WTC11 (cell line): ENCODE data around the gene SPX. TPM values are rescaled to one million over a fixed set of nuclear protein-coding genes. Genes with fewer than 3 reads are reported as not detected.

Experiments used
- ATAC-seq: fragments of 200-7000 bp; cut with Tn5 transposase; 2 replicates; pipeline ENCODE4 v1.10.0; 2021; ENCODE audit warnings: mild to moderate bottlenecking, moderate library complexity
- CTCF ChIA-PET: fragments of 300-600 bp; sonication (Branson Sonifier 250); formaldehyde crosslinking; loops from one replicate; lab custom pipeline; 2021; ENCODE audit warnings: antibody characterized with exemption; lab: Charles Lee
- POLR2A ChIA-PET: fragments of 350-600 bp; sonication (Branson Sonifier 250); formaldehyde crosslinking; loops from one replicate; lab custom pipeline; 2021; ENCODE audit warnings: antibody characterized with exemption; lab: Charles Lee
- DNase-seq: peaks from one replicate; pipeline ENCODE4 v3.0.0; 2021; ENCODE audit warnings: low spot score
- H3K27ac Mint-ChIP-seq: 2 replicates; pipeline ENCODE4 v1.8.0; 2021; ENCODE audit warnings: mixed read lengths
- H3K27me3 Mint-ChIP-seq: 2 replicates; pipeline ENCODE4 v1.8.0; 2021; ENCODE audit warnings: low read depth, mild to moderate bottlenecking, moderate library complexity, mixed read lengths
- H3K36me3 Mint-ChIP-seq: 2 replicates; pipeline ENCODE4 v1.8.0; 2021; ENCODE audit warnings: mixed read lengths
- H3K4me1 Mint-ChIP-seq: 2 replicates; pipeline ENCODE4 v1.8.0; 2022; ENCODE audit warnings: mixed read lengths
- H3K4me3 Mint-ChIP-seq: 2 replicates; pipeline ENCODE4 v1.8.0; 2021; ENCODE audit warnings: mild to moderate bottlenecking, moderate library complexity, mixed read lengths
- H3K9me3 Mint-ChIP-seq: 2 replicates; pipeline ENCODE4 v1.8.0; 2021; ENCODE audit warnings: mixed read lengths
- ATF1 ChIP-seq: sonication (generic); formaldehyde crosslinking; IDR thresholded peaks from 2 replicates; pipeline ENCODE4 v1.8.1; 2023; ENCODE audit warnings: mild to moderate bottlenecking, moderate library complexity, missing genetic modification reagents
- CBFB ChIP-seq: sonication (generic); formaldehyde crosslinking; IDR thresholded peaks from 2 replicates; pipeline ENCODE4 v1.8.1; 2022; ENCODE audit warnings: mild to moderate bottlenecking, low read depth, missing genetic modification reagents
- GABPB1 ChIP-seq: sonication (generic); formaldehyde crosslinking; IDR thresholded peaks from 2 replicates; pipeline ENCODE4 v1.8.1; 2023; ENCODE audit warnings: mild to moderate bottlenecking, missing genetic modification reagents
- MXD4 ChIP-seq: fragments of 250-450 bp; sonication (Bioruptor Pico); IDR thresholded peaks from 2 replicates; pipeline ENCODE4 v1.8.0; 2021; ENCODE audit warnings: mild to moderate bottlenecking, moderate library complexity, borderline replicate concordance
- NR3C1 ChIP-seq: sonication (generic); formaldehyde crosslinking; conservative IDR thresholded peaks from 2 replicates; pipeline ENCODE4 v1.8.1; 2023; ENCODE audit warnings: low read depth, mild to moderate bottlenecking, missing genetic modification reagents
- OVOL2 ChIP-seq: fragments of 250-450 bp; sonication (Bioruptor Pico); IDR thresholded peaks from 2 replicates; pipeline ENCODE4 v1.9.0; 2021; ENCODE audit warnings: mild to moderate bottlenecking, borderline replicate concordance
- PRRX2 ChIP-seq: fragments of 250-450 bp; sonication (Bioruptor Pico); IDR thresholded peaks from 2 replicates; pipeline ENCODE4 v1.8.0; 2021; ENCODE audit warnings: mild to moderate bottlenecking
- TP53 ChIP-seq: sonication (generic); formaldehyde crosslinking; IDR thresholded peaks from 2 replicates; pipeline ENCODE4 v1.8.1; 2023; ENCODE audit warnings: mild to moderate bottlenecking, missing genetic modification reagents
- ZNF219 ChIP-seq: sonication (generic); formaldehyde crosslinking; IDR thresholded peaks from 2 replicates; pipeline ENCODE4 v1.8.0; 2023; ENCODE audit warnings: missing genetic modification reagents, mild to moderate bottlenecking, borderline replicate concordance
- ZNF263 ChIP-seq: sonication (generic); formaldehyde crosslinking; IDR thresholded peaks from 2 replicates; pipeline ENCODE4 v1.8.1; 2022; ENCODE audit warnings: low read depth, mild to moderate bottlenecking, moderate library complexity, missing genetic modification reagents
- ZNF671 ChIP-seq: fragments of 250-450 bp; sonication (Bioruptor Pico); IDR thresholded peaks from 2 replicates; pipeline ENCODE4 v1.8.0; 2021; ENCODE audit warnings: mild to moderate bottlenecking
- total RNA-seq: library from RNA; stranded (reverse); gene quantifications from 3 replicates; pipeline ENCODE4 v1.2.3, GENCODE V29; 2021
- TF ChIP-seq, protein P1 (sequence below): sonication (generic); formaldehyde crosslinking; IDR thresholded peaks from 2 replicates; pipeline ENCODE4 v1.8.0; 2023; ENCODE audit warnings: missing genetic modification reagents, mild to moderate bottlenecking, borderline replicate concordance
- TF ChIP-seq, protein P2 (sequence below): sonication (generic); formaldehyde crosslinking; IDR thresholded peaks from 2 replicates; pipeline ENCODE4 v1.8.0; 2022; ENCODE audit warnings: mild to moderate bottlenecking, missing genetic modification reagents
- TF ChIP-seq, protein P3 (sequence below): fragments of 250-450 bp; sonication (Bioruptor Pico); IDR thresholded peaks from 2 replicates; pipeline ENCODE4 v1.9.0; 2021; ENCODE audit warnings: moderate library complexity, mild to moderate bottlenecking, inconsistent platforms, borderline replicate concordance
- TF ChIP-seq, protein P4 (sequence below): fragments of 250-450 bp; sonication (Bioruptor Pico); conservative IDR thresholded peaks from 2 replicates; pipeline ENCODE4 v1.9.0; 2021; ENCODE audit warnings: mild to moderate bottlenecking
- TF ChIP-seq, protein P5 (sequence below): fragments of 250-450 bp; sonication (Bioruptor Pico); IDR thresholded peaks from 2 replicates; pipeline ENCODE4 v1.9.0; 2021; ENCODE audit warnings: mild to moderate bottlenecking
- TF ChIP-seq, protein P6 (sequence below): sonication (generic); formaldehyde crosslinking; IDR thresholded peaks from 2 replicates; pipeline ENCODE4 v1.8.1; 2023; ENCODE audit warnings: mild to moderate bottlenecking, missing genetic modification reagents, moderate library complexity
- TF ChIP-seq, protein P7 (sequence below): sonication (generic); formaldehyde crosslinking; IDR thresholded peaks from 2 replicates; pipeline ENCODE4 v1.8.0; 2023; ENCODE audit warnings: missing genetic modification reagents
- TF ChIP-seq, protein P8 (sequence below): sonication (generic); formaldehyde crosslinking; IDR thresholded peaks from 2 replicates; pipeline ENCODE4 v1.8.1; 2022; ENCODE audit warnings: mild to moderate bottlenecking, missing genetic modification reagents, moderate library complexity, borderline replicate concordance

Gene SPX
- total RNA-seq, 1 experiment from 2014 or later, result 0.46 TPM

DNA sequence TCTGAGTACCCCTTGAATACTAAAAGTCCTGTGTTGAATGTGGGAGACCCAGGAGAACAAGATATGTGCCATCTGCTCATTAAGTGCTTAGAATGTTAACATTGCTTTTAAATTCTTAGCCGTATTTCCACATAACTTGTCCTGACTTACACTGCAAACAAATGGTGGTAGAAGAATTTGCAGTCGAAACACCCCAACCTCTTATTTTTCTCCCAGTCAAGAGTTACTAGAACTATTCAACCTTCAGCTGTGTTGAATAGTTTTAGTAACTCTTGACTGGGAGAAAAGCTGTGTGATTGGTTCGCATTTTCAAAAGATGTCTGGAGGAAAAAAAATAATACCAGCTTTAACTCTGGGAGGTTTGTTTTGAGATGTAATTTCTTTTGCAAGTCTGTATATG lies 7.6 kb upstream of the SPX start (continued):
- TF ChIP-seq, protein P1, sequence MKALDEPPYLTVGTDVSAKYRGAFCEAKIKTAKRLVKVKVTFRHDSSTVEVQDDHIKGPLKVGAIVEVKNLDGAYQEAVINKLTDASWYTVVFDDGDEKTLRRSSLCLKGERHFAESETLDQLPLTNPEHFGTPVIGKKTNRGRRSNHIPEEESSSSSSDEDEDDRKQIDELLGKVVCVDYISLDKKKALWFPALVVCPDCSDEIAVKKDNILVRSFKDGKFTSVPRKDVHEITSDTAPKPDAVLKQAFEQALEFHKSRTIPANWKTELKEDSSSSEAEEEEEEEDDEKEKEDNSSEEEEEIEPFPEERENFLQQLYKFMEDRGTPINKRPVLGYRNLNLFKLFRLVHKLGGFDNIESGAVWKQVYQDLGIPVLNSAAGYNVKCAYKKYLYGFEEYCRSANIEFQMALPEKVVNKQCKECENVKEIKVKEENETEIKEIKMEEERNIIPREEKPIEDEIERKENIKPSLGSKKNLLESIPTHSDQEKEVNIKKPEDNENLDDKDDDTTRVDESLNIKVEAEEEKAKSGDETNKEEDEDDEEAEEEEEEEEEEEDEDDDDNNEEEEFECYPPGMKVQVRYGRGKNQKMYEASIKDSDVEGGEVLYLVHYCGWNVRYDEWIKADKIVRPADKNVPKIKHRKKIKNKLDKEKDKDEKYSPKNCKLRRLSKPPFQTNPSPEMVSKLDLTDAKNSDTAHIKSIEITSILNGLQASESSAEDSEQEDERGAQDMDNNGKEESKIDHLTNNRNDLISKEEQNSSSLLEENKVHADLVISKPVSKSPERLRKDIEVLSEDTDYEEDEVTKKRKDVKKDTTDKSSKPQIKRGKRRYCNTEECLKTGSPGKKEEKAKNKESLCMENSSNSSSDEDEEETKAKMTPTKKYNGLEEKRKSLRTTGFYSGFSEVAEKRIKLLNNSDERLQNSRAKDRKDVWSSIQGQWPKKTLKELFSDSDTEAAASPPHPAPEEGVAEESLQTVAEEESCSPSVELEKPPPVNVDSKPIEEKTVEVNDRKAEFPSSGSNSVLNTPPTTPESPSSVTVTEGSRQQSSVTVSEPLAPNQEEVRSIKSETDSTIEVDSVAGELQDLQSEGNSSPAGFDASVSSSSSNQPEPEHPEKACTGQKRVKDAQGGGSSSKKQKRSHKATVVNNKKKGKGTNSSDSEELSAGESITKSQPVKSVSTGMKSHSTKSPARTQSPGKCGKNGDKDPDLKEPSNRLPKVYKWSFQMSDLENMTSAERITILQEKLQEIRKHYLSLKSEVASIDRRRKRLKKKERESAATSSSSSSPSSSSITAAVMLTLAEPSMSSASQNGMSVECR, result no peak
- TF ChIP-seq TP53 (CRISPR knock-in tag) (no peak), ATF1 (CRISPR knock-in tag) (no peak), GABPB1 (no peak)
- TF ChIP-seq, protein P2, sequence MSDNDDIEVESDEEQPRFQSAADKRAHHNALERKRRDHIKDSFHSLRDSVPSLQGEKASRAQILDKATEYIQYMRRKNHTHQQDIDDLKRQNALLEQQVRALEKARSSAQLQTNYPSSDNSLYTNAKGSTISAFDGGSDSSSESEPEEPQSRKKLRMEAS, result no peak
- TF ChIP-seq, all 79 proteins: peak for 0

DNA sequence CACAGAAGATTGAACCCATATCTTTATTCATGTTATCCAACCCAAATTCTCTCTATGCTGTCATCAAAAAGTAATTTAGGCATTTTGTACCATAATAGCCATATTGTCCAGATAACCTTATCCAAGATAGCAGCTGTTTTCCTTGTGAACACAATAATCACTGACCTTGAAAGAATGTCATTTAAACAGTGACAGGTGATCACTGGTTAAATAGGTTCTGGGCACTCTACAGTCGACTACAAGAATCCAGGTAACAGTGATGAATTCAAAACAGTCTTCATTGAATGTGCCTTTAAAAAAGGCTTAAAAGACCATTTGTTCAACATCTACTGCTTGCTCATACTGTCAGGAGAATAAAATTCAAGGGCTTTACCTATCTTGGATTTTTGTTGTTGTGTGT lies 4.6 kb upstream of the SPX start:
- Mint-ChIP-seq H3K36me3 (0 out of 2 replicates have a peak, but pooled peaks cover 2% of the 10 kb centered on the region), H3K27ac (no peak overlapping the region), H3K4me3 (no peak overlapping the region), H3K9me3 (peaks cover 3% of the 10 kb centered on the region; the same call in 1 of the 2 replicates), H3K27me3 (peaks cover 13% of the 10 kb centered on the region), H3K4me1 (peaks cover 4% of the 10 kb centered on the region; the same call in 1 of the 2 replicates)
- TF ChIP-seq MXD4 (CRISPR knock-in tag) (no peak), PRRX2 (CRISPR knock-in tag) (no peak), ZNF263 (CRISPR knock-in tag) (no peak), TP53 (CRISPR knock-in tag) (no peak), CBFB (no peak), OVOL2 (no peak), ZNF671 (CRISPR knock-in tag) (no peak), NR3C1 (CRISPR knock-in tag) (no peak), GABPB1 (no peak), ZNF219 (CRISPR knock-in tag) (no peak)
- TF ChIP-seq, protein P3, sequence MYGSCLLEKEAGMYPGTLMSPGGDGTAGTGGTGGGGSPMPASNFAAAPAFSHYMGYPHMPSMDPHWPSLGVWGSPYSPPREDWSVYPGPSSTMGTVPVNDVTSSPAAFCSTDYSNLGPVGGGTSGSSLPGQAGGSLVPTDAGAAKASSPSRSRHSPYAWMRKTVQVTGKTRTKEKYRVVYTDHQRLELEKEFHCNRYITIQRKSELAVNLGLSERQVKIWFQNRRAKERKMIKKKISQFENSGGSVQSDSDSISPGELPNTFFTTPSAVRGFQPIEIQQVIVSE (CRISPR knock-in tag), result no peak
- TF ChIP-seq, protein P4, sequence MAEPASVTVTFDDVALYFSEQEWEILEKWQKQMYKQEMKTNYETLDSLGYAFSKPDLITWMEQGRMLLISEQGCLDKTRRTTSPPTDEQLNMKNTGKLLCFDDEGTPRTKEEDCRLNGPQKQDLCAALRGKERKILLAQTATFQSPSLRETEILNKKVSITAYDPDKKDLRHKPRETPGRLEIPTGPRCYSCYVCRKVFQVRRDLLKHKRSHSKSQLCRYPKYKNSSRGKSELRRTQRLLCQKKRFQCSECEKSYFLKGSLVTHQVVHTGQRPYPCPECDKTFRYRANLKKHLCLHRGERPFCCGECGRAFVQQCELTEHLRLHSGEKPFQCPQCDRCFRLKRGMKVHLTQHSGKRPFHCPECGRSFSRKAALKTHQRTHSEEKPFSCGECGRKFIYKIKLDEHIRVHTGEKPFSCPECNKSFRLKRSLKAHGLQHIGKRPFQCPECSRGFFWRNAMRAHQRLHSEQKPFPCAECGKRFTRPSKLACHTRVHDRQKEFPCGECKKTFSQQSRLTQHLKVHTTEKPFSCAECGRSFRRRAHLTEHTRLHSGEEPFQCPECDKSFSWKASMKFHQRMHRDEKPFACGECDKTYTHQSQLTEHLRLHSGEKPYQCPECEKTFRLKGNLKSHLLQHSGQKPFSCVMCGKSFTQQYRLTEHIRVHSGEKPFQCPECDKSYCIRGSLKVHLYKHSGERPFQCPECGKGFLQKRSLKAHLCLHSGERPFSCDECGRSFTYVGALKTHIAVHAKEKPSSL (CRISPR knock-in tag), result no peak
- TF ChIP-seq, protein P5, sequence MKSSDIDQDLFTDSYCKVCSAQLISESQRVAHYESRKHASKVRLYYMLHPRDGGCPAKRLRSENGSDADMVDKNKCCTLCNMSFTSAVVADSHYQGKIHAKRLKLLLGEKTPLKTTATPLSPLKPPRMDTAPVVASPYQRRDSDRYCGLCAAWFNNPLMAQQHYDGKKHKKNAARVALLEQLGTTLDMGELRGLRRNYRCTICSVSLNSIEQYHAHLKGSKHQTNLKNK, result no peak
- TF ChIP-seq, protein P6, sequence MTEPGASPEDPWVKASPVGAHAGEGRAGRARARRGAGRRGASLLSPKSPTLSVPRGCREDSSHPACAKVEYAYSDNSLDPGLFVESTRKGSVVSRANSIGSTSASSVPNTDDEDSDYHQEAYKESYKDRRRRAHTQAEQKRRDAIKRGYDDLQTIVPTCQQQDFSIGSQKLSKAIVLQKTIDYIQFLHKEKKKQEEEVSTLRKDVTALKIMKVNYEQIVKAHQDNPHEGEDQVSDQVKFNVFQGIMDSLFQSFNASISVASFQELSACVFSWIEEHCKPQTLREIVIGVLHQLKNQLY (CRISPR knock-in tag), result no peak
- TF ChIP-seq, protein P7, sequence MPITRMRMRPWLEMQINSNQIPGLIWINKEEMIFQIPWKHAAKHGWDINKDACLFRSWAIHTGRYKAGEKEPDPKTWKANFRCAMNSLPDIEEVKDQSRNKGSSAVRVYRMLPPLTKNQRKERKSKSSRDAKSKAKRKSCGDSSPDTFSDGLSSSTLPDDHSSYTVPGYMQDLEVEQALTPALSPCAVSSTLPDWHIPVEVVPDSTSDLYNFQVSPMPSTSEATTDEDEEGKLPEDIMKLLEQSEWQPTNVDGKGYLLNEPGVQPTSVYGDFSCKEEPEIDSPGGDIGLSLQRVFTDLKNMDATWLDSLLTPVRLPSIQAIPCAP (CRISPR knock-in tag), result no peak
- TF ChIP-seq, protein P8, sequence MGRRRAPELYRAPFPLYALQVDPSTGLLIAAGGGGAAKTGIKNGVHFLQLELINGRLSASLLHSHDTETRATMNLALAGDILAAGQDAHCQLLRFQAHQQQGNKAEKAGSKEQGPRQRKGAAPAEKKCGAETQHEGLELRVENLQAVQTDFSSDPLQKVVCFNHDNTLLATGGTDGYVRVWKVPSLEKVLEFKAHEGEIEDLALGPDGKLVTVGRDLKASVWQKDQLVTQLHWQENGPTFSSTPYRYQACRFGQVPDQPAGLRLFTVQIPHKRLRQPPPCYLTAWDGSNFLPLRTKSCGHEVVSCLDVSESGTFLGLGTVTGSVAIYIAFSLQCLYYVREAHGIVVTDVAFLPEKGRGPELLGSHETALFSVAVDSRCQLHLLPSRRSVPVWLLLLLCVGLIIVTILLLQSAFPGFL (CRISPR knock-in tag), result no peak
- DNase-seq, result no peak
- POLR2A ChIA-PET, result no interaction called here
- CTCF ChIA-PET, result no interaction called here
- ATAC-seq, result no peak
